Suprapubic skin (tissue), 4 donors: Measurements from ENCODE around the gene TAF4B.

Source experiments
- POLR2A ChIP-seq, 2 donors: fragments of 450-650 bp; IDR thresholded peaks; one replicate each; pipeline ENCODE4 v1.6.1; 2017; ENCODE audit warnings: antibody characterized with exemption in 2 of 2, mild to moderate bottlenecking in 2 of 2, moderate library complexity in 2 of 2
- POLR2AphosphoS5 ChIP-seq, 3 donors: sonication (generic); formaldehyde crosslinking; IDR thresholded peaks; one replicate each; pipeline ENCODE4 v1.6.1; 2017; ENCODE audit warnings: antibody characterized with exemption in 3 of 3
- TF ChIP-seq, protein P1 (sequence below), 2 donors: fragments of 200-600 bp in 1 of 2; fragments of 450-650 bp in 1 of 2; sonication (generic) in 1 of 2; IDR thresholded peaks; one replicate each; pipeline ENCODE4 v1.5.1; 2016 to 2019; ENCODE audit warnings: antibody characterized with exemption in 2 of 2, mild to moderate bottlenecking in 1 of 2, moderate library complexity in 1 of 2

DNA sequence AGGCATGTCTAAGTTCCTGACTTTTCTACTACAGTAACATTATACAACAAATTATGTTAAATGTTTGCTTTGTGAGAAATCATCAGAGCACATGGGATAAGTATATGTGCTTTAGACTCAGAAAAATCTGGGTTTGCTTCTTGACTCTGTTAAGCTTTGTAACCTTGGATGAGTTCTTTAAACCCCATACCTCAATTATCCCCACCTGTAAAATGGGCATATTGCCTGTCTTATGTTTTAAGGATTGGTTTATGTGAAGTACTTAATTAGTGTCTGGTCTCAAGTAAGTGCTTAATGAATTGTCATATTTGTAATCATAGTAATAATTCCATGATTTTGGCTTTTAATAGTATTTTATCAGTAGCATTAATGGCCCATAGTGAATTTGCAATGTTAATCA is 135.8 kb downstream of the TAF4B start:
- TF ChIP-seq, protein P1, sequence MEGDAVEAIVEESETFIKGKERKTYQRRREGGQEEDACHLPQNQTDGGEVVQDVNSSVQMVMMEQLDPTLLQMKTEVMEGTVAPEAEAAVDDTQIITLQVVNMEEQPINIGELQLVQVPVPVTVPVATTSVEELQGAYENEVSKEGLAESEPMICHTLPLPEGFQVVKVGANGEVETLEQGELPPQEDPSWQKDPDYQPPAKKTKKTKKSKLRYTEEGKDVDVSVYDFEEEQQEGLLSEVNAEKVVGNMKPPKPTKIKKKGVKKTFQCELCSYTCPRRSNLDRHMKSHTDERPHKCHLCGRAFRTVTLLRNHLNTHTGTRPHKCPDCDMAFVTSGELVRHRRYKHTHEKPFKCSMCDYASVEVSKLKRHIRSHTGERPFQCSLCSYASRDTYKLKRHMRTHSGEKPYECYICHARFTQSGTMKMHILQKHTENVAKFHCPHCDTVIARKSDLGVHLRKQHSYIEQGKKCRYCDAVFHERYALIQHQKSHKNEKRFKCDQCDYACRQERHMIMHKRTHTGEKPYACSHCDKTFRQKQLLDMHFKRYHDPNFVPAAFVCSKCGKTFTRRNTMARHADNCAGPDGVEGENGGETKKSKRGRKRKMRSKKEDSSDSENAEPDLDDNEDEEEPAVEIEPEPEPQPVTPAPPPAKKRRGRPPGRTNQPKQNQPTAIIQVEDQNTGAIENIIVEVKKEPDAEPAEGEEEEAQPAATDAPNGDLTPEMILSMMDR (IDR thresholded peaks at IDR 0.05): no peak
- TF ChIP-seq POLR2A (IDR thresholded peaks at IDR 0.05): no peak
- TF ChIP-seq POLR2AphosphoS5 (IDR thresholded peaks at IDR 0.05): no peak
